Right lobe of liver (tissue), 6 donors: Measurements from ENCODE around the gene ARL3. TPM values are rescaled to one million over a fixed set of nuclear protein-coding genes. Genes with fewer than 3 reads are reported as not detected.

Experiments
- ATAC-seq, 4 donors: fragments of 200-7000 bp; cut with Tn5 transposase; one replicate each; pipeline ENCODE4 v1.9.1; 2020; ENCODE audit warnings: mild to moderate bottlenecking in 4 of 4, moderate library complexity in 4 of 4
- DNase-seq, 3 donors: peaks; one replicate each; pipeline ENCODE4 v3.0.0-alpha.2; 2020
- H3K27ac ChIP-seq, 3 donors: fragments of 200-600 bp; one replicate each; pipeline ENCODE4 v1.8.0; 2022
- H3K27me3 ChIP-seq, 2 donors: fragments of 200-600 bp; one replicate each; pipeline ENCODE4 v1.8.0; 2022
- H3K36me3 ChIP-seq, 4 donors: fragments of 200-600 bp; sonication (generic) in 1 of 4; one replicate each; pipeline versions ENCODE4 v1.5.1 to v1.8.0; 2017 to 2022; ENCODE audit warnings: control low read depth in 1 of 4
- H3K4me1 ChIP-seq, 4 donors: fragments of 200-600 bp; sonication (generic) in 1 of 4; one replicate each; pipeline versions ENCODE4 v1.5.1 to v1.8.0; 2017 to 2022; ENCODE audit warnings: control low read depth in 1 of 4
- H3K4me3 ChIP-seq, 3 donors: fragments of 200-600 bp; one replicate each; pipeline ENCODE4 v1.8.0; 2022
- H3K9me3 ChIP-seq, 4 donors: fragments of 200-600 bp; sonication (generic) in 1 of 4; one replicate each; pipeline versions ENCODE4 v1.5.1 to v1.8.0; 2017 to 2022; ENCODE audit warnings: control low read depth in 1 of 4
- POLR2A ChIP-seq: fragments of 450-650 bp; IDR thresholded peaks from one replicate; pipeline ENCODE4 v1.6.1; 2017; ENCODE audit warnings: antibody characterized with exemption, mild to moderate bottlenecking
- WGBS: methylation state at CpG from one replicate; pipeline ENCODE4 v1.1.6; 2018; ENCODE audit warnings: low coverage, low lambda C conversion rate; ENCODE audit not compliant: insufficient coverage; ENCODE audit errors: missing lambda C conversion rate; 5-methylcytosine and 5-hydroxymethylcytosine counted together
- intact Hi-C, 2 donors: fragments of 100-400 bp; cut with DNase I; formaldehyde crosslinking; loops; one replicate each; pipeline versions ENCODE4 v1.11.2 to v1.14.1; 2022
- total RNA-seq, 6 experiments: library from RNA; depleted of rRNA in 2 of 6; stranded (reverse); fragments of >200 nt in 2 of 6; fragmentation: NEBNext Ultra II Directional in 3 of 6; extraction: Animal tissue kit (Norgen Biotek cat#: 25700) in 3 of 6; gene quantifications; one replicate each; pipeline versions ENCODE4 v1.1.0 to v1.2.4, GENCODE V29; 2016 to 2023
- TF ChIP-seq, protein P1 (sequence below), 4 donors: fragments of 200-600 bp in 3 of 4; fragments of 450-650 bp in 1 of 4; IDR thresholded peaks; one replicate each; pipeline versions ENCODE4 v1.5.1 to v1.8.0; 2016 to 2022; ENCODE audit warnings: antibody characterized with exemption in 4 of 4, mild to moderate bottlenecking in 2 of 4
- donor health status: DM: no; HTN: yes; CAD: no.
- donor health status: DM: no; HTN: no; CAD: no.
- donor health status: DM: no; HTN: no; CAD: no.
- donor health status: DM: no; HTN: yes; CAD: no.
- donor health status: DM: no; HTN: yes; CAD: no.

Gene ARL3
- total RNA-seq, 6 experiments from 2014 or later, result 1.1 to 3.3 (median 2.3) TPM

DNA sequence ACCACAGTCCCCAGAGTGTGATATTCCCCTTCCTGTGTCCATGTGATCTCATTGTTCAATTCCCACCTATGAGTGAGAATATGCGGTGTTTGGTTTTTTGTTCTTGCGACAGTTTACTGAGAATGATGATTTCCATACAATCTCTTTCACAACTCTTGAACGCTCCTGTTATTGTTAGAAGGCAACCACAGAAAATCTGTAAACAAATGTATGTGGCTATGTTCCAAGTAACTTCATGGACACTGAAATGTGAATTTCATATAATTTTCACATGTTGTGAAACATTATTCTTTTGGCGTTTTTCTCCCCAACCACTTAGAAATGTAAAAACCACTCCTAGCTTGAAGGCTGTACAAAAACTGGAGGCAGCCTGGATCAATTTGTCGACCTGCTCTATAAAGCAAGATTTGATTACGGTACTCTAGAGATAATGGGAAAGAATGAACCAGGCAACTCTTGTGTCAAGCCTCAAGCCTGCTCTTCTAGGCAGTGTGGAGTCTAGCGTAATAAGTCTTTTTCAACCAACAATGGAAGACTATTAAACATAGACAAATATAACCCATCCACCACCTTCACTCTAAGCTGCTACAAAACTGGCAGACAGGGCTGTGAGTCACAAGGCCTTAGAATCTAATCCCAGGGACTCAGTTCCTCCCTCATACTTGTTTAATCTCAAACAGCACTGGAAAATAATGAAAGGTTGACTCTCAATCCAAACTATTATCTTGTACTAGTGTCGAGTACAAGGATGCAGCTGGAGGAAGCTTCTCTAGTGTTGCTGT, 22.7 kb downstream of the ARL3 start:
- 83% methylated on average over 6 of the region's 8 CpGs for WGBS
- Histone ChIP-seq H3K9me3 (no peaks in the 10 kb centered on the region), H3K36me3 (no peaks in the 10 kb centered on the region), H3K4me1 (no peaks in the 10 kb centered on the region), H3K27ac (no peak overlapping the region), H3K27me3 (no peaks in the 10 kb centered on the region), H3K4me3 (no peak overlapping the region)
- TF ChIP-seq POLR2A, result no peak
- TF ChIP-seq, protein P1, sequence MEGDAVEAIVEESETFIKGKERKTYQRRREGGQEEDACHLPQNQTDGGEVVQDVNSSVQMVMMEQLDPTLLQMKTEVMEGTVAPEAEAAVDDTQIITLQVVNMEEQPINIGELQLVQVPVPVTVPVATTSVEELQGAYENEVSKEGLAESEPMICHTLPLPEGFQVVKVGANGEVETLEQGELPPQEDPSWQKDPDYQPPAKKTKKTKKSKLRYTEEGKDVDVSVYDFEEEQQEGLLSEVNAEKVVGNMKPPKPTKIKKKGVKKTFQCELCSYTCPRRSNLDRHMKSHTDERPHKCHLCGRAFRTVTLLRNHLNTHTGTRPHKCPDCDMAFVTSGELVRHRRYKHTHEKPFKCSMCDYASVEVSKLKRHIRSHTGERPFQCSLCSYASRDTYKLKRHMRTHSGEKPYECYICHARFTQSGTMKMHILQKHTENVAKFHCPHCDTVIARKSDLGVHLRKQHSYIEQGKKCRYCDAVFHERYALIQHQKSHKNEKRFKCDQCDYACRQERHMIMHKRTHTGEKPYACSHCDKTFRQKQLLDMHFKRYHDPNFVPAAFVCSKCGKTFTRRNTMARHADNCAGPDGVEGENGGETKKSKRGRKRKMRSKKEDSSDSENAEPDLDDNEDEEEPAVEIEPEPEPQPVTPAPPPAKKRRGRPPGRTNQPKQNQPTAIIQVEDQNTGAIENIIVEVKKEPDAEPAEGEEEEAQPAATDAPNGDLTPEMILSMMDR (IDR thresholded peaks at IDR 0.05), result no peak
- no peak for DNase-seq
- ATAC-seq, result no peak
- intact Hi-C loops, result no loop called here

DNA sequence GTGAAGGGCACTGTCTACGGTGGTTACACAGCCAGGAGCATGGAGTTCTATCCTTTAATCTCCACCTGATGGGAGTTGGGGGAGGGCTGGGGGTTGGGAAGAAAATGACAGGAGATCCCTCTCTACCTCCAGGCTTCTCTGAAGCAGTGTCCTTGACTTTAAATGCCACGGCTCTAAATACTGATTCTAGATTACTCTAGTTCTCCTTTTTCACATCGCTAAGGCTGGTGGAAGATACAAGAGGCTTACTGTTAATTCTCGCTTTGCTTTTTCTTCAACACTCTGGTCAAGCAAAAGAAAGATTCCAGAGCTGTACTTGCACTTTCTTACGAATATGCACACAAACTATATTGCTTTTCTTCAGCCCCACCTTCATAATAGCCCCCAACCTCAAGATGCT, 30.5 kb downstream of the ARL3 start:
- WGBS, result 94% methylated on average over 5 of the region's 5 CpGs

DNA sequence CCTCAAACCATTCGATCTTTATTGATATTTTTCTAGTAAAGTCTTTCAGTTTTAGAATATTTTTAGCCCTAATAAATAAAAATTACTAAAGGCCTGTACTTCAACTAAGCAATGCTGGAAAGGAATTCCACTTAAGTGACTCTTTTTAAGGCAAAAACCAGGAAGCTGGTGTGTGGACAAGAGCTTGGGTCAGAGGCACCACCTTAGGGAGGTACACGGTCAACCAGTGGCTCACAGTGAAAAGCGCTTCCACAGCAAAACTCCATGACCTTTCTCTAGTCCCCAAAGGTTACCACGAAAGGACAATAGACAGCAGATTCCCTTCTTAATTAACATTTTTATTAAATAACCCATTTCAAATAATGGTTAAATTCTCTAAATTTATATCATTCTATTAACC, 31.2 kb downstream of the ARL3 start:
- Histone ChIP-seq H3K36me3 (no peaks in the 10 kb centered on the region), H3K4me1 (no peaks in the 10 kb centered on the region), H3K27me3 (no peaks in the 10 kb centered on the region), H3K27ac (no peak overlapping the region), H3K4me3 (no peak overlapping the region), H3K9me3 (no peaks in the 10 kb centered on the region)
- 78% methylated on average over 4 of the region's 4 CpGs for WGBS
- no peak for ATAC-seq
- intact Hi-C loops, result no loop called here
- DNase-seq, result no peak
- TF ChIP-seq, protein P1 (IDR thresholded peaks at IDR 0.05), result no peak
- no peak for TF ChIP-seq POLR2A

More for the DNA sequence above, 30.5 kb downstream of the ARL3 start:
- no peaks in the 10 kb centered on the region for H3K36me3 ChIP-seq
- ATAC-seq, result no peak
- no peaks in the 10 kb centered on the region for H3K9me3 ChIP-seq
- H3K4me3 ChIP-seq, result no peak overlapping the region
- TF ChIP-seq, protein P1 (IDR thresholded peaks at IDR 0.05), result no peak
- no peak for TF ChIP-seq POLR2A
- intact Hi-C loops, result no loop called here
- no peak overlapping the region for H3K27ac ChIP-seq
- no peak for DNase-seq
- no peaks in the 10 kb centered on the region for H3K27me3 ChIP-seq
- H3K4me1 ChIP-seq, result no peaks in the 10 kb centered on the region

DNA sequence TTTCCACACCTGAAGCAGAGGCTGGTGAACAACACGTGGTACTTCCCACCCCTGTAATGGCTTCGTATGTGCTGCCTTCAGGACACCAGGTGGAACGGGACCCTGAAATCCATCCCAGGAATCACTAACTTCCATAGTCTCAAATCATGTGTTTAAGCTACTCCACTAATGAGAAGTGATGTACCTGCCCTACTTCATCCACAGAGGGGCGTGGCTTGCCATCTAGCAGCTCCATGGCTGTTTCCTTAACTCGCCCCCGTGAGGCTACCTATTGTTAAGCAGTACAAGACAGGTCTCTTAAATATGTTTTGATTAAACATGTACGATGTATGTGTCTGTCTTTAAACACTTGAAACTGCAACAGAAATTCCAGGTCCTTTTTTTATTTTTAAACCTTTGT, 31.8 kb downstream of the ARL3 start:
- H3K4me3 ChIP-seq, result no peak overlapping the region
- ATAC-seq (no peak), DNase-seq (no peak)
- intact Hi-C loops, result no loop called here
- TF ChIP-seq, protein P1 (IDR thresholded peaks at IDR 0.05), result no peak
- no peak for TF ChIP-seq POLR2A
- H3K4me1 ChIP-seq, result no peaks in the 10 kb centered on the region
- no peaks in the 10 kb centered on the region for H3K27me3 ChIP-seq
- 100% methylated on average over 4 of the region's 7 CpGs for WGBS
- H3K27ac ChIP-seq, result no peak overlapping the region
- H3K36me3 ChIP-seq, result no peaks in the 10 kb centered on the region
- H3K9me3 ChIP-seq, result no peaks in the 10 kb centered on the region
